G401 (cell line): Measurements from ENCODE around the gene CXCL6. TPM values are rescaled to one million over a fixed set of nuclear protein-coding genes. Genes with fewer than 3 reads are reported as not detected.

ENCODE experiments used
- DNase-seq: peaks from one replicate; pipeline ENCODE4 v3.0.0-alpha.2; 2015; ENCODE audit warnings: low spot score
- in situ Hi-C: cut with HindIII; loops from 2 replicates; pipeline ENCODE4 v1.10.0; 2016; ENCODE audit warnings: low sequenced_read_pairs, mixed read lengths
- total RNA-seq: library from RNA; depleted of rRNA; stranded (reverse); fragments of >200 nt; shearing (Covaris generic); gene quantifications from 2 replicates; pipeline ENCODE4 v1.2.3, GENCODE V29; 2014

Gene CXCL6
- total RNA-seq, 1 experiment from 2014 or later = not detected

- no peak for DNase-seq
These were observed 3.2 kb downstream of the CXCL6 start for GRCh38 chr4:73839715-73840114.

DNA sequence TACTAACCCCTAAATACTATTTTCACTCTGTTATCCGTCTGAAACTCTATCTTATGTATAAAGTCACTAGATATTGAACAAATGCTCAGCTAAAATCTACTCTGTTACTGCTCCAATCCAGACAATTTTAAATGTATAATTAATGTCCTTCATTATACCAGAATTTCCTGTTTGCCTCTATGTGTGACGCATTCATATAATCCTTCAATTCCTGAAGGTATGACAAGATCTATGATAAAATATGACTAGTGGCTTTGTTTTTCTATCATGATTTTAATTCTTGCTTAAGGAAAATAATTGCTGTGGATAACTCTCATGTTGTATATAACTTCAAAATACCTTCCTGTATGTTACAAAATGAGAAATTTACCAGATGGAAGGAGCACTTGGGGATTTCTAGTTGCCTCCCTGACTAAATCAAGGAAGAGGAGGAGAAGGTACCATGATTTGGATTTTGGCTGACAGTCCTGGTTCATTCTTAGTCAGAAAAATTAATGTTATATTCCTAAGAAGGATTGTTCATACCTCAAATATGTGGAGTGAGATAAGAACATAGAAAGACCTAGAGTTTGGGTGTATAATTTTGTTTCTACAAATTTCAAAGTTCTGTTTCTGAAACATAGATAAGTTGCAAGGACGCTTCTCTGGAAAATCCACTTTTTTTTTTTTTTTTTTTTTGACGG is 4.9 kb downstream of the CXCL6 start:
- no peak for DNase-seq
- in situ Hi-C loops = no loop called here

More at GRCh38 chr4:73839715-73840114, 3.2 kb downstream of the CXCL6 start:
- in situ Hi-C loops = no loop called here

- DNase-seq = no peak
- in situ Hi-C loops = no loop called here
These were observed 6.2 kb downstream of the CXCL6 start for GRCh38 chr4:73842696-73843095.

DNA sequence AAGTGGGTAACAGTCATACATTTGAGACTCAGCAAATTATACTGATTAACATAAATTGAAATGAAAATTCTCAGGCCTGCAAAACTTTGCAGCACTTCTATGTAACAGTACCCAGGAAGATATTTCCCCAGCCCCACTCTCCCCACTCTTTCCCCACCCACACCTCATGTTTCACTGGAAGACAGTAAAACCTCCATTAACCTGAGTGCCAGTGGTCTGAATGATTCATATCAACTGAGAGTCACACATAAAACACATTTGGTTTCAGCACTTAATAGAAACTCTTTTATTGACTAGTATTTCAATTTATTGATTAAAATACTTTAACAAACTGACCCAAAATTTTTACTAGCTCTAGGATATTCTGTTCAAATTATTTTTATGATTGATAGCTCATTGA is 6.9 kb downstream of the CXCL6 start:
- DNase-seq = no peak
- in situ Hi-C loops = no loop called here

- DNase-seq = no peak
- in situ Hi-C loops = no loop called here
These were observed 7.9 kb downstream of the CXCL6 start for GRCh38 chr4:73844345-73844744.

- in situ Hi-C loops = no loop called here
- no peak for DNase-seq
These were observed 8.3 kb downstream of the CXCL6 start for GRCh38 chr4:73844806-73845205.

DNA sequence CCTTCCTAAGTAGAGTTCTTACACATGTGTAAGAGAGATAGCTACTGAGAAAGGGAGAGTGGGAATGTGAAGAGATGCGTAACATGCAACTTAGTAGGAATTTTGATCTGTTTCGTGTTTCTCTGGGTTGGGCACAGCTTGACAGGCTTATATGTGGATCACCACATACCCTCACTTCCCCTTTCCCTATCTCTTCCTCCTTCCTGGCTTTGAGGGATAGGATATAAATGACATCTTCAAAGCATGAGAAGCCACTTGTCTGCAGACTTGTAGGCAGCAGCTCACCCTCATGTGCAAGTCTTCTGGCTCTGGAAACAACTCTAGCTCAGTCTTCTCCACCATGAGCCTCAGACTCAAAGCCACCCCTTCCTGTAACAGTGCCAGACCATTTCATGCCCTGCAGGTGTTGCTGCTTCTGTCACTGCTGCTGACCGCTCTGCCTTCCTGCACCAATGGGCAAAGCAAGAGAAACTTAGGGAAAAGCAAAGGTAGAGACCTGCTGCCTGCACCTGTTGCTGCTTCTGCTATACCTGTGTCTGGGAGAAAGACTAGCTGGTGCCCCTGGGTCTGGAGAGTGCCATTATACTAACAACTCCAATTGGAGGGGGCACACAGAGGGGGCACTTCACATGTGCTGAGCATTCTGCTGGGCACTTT is 11.2 kb downstream of the CXCL6 start:
- no peak for DNase-seq
- in situ Hi-C loops = no loop called here

DNA sequence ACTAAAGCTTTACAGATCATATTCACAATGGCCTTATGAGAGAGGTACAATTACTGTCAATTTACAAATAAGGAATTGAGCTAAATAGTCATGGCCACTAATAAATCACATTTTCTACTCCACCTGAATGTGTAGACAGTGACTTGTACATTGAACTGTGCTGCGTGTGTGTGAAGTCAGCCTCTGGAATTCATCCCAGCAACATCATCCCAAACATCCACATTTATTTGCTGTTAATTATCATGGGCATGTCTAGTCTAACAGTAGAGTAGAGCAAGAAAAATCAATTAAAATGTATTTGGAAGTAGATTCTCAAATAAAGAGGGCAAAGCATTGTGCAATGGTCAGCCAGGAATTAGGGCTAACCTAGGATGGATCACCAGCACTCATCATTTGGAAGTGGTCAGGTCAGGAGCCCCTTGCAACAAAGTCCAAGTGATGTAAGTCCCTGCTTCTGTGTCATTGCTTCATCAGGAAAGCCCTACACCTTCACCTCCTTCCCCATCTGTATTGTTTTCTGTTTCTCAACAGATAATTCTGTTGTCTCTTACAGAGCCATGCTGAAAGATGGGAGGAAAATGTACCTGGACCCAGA is 11.8 kb downstream of the CXCL6 start:
- in situ Hi-C loops = no loop called here
- DNase-seq = no peak

GRCh38 chr4:73850261-73850970 is 13.9 kb downstream of the CXCL6 start:
- DNase-seq = no peak
- in situ Hi-C loops = no loop called here

DNA sequence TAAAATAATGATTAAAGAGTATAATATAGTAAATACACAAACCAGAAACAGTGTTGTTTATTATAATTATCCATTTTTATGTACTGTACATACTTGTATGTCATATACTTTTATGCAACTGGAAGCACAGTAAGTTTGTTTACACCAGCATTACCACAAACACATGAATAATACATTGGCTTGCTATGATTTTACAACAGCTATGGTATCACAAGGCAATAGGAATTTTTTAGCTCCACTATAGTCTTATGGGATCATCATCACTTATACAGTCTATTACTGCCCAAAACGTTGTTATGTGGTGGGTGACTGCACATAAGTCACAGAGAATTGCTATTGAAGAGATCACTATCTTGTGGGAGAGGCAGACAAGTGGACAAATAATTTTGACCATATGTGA is 14.8 kb downstream of the CXCL6 start:
- no peak for DNase-seq
- in situ Hi-C loops = no loop called here

DNA sequence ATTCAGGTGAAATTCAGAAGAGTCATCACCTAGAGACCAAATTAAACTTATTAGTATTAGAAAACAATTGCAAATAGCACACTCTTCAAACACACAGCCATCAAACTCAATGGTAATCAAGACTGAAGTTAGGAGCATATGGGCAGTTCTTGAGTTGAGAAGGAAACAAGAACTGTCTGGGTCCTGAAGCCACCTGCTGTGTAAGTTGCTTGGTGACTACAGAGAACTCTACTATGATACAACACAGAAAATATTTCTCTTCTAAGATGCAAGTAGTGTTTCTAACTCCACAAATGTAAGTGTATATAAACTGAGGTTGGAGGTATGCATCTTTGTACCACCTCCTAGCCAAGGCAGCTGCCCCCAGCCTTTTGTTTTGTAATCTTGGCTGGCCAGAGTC is 16.3 kb downstream of the CXCL6 start:
- DNase-seq = no peak
- in situ Hi-C loops = no loop called here

- no peak for DNase-seq
- in situ Hi-C loops = no loop called here
These were observed 16.8 kb downstream of the CXCL6 start, which contains the start of gene PF4V1 for GRCh38 chr4:73853246-73853704. Gene PF4V1 (plus strand): TSS chr4:73853296. CDS start chr4:73853363, 67 bp downstream.

DNA sequence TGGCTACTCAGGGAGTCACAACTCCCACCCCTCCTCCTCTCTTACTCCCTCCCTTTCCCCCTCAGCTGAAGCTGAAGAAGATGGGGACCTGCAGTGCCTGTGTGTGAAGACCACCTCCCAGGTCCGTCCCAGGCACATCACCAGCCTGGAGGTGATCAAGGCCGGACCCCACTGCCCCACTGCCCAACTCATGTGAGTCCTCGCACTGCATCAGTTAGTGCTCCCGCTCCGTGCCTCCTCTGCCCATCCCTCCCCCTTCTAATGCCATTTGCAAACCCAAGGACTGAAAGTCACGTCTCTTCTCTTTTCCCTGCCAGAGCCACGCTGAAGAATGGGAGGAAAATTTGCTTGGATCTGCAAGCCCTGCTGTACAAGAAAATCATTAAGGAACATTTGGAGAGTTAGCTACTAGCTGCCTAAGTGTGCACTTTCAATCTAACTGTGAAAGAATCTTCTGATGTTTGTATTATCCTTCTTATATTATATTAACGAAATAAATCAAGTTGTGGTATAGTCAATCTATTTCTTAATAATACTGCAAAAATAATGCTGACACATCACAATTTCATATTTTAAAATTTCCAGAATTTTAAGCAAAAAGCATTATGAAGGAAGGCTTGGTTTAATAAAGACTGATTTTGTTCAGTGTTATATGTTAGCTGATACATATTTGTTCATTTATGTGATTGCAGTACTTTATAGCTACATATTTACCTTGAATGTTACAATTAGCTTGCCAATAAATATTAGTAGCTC is 17.4 kb downstream of the CXCL6 start:
- no peak for DNase-seq
- in situ Hi-C loops = no loop called here

- in situ Hi-C loops = no loop called here
These were observed 18.9 kb downstream of the CXCL6 start for GRCh38 chr4:73855406-73855805.

GRCh38 chr4:73856518-73856917 is 20.0 kb downstream of the CXCL6 start:
- in situ Hi-C loops = no loop called here
- DNase-seq = no peak

More at GRCh38 chr4:73855406-73855805, 18.9 kb downstream of the CXCL6 start:
- DNase-seq = no peak

GRCh38 chr4:73859614-73860088 is 23.2 kb downstream of the CXCL6 start:
- DNase-seq = no peak
- in situ Hi-C loops = no loop called here

- in situ Hi-C loops = no loop called here
- DNase-seq = no peak
These were observed 23.7 kb downstream of the CXCL6 start for GRCh38 chr4:73860181-73860580.

DNA sequence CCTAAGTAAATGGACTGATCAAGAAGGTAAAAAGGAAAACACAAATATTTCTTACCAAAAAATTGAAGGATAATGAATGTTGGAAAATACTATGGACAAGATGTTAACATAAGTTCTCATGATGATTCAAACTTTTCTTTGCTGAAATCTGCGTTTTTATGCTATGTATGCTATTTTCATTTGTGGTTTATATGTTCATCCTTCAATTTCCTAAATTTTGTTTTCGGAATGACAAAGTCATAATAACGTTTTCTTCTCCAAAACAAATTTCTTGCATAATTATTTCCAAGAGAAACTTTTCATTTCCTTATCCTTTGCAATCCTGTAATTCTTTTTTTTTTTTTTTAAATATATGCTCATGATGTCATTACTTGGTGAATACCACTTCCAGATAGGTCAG is 24.4 kb downstream of the CXCL6 start:
- in situ Hi-C loops = no loop called here
- DNase-seq = no peak

GRCh38 chr4:73862322-73862721 is 25.8 kb downstream of the CXCL6 start:
- in situ Hi-C loops = no loop called here
- DNase-seq = no peak
